SK-N-SH treated with all-trans-retinoic acid at 6 μM for 48 hours (cell line): ENCODE measurements around the gene TPST2.

Experiments
- BACH2 ChIP-seq: fragments of 250-450 bp; sonication (Bioruptor Pico); IDR thresholded peaks from 2 replicates; pipeline ENCODE4 v1.9.0; 2021; ENCODE audit warnings: mild to moderate bottlenecking, borderline replicate concordance
- PATZ1 ChIP-seq: fragments of 250-450 bp; sonication (Bioruptor Pico); IDR thresholded peaks from 2 replicates; pipeline ENCODE4 v1.8.0; 2020; ENCODE audit warnings: mild to moderate bottlenecking, moderate library complexity, borderline replicate concordance
- RARB ChIP-seq: fragments of 250-450 bp; sonication (Bioruptor Pico); IDR thresholded peaks from 2 replicates; pipeline ENCODE4 v1.8.0; 2021; ENCODE audit warnings: mild to moderate bottlenecking, moderate library complexity
- ZC3H10 ChIP-seq: fragments of 250-450 bp; sonication (Bioruptor Pico); IDR thresholded peaks from 2 replicates; pipeline ENCODE4 v1.5.1; 2021; ENCODE audit warnings: mild to moderate bottlenecking, moderate library complexity
- ZFP3 ChIP-seq: fragments of 250-450 bp; sonication (Bioruptor Pico); IDR thresholded peaks from 2 replicates; pipeline ENCODE4 v1.5.0; 2020; ENCODE audit warnings: mild to moderate bottlenecking, moderate library complexity
- ZNF565 ChIP-seq: fragments of 450-650 bp; formaldehyde crosslinking; conservative IDR thresholded peaks from 2 replicates; pipeline ENCODE4 v1.5.0; 2020; ENCODE audit warnings: low read depth, mild to moderate bottlenecking, moderate library complexity
- TF ChIP-seq, protein P1 (sequence below): fragments of 250-450 bp; sonication (Bioruptor Pico); IDR thresholded peaks from 2 replicates; pipeline ENCODE4 v1.5.1; 2020; ENCODE audit warnings: low read depth, mild to moderate bottlenecking, moderate library complexity

GRCh38 chr22:26576026-26576680, 13.8 kb downstream of the TPST2 start:
- TF ChIP-seq PATZ1 (CRISPR knock-in tag) = no peak
- TF ChIP-seq RARB (CRISPR knock-in tag) = no peak
- TF ChIP-seq ZC3H10 (CRISPR knock-in tag) = no peak
- TF ChIP-seq BACH2 (CRISPR knock-in tag) = no peak
- no peak for TF ChIP-seq ZFP3 (CRISPR knock-in tag)
- TF ChIP-seq, protein P1, sequence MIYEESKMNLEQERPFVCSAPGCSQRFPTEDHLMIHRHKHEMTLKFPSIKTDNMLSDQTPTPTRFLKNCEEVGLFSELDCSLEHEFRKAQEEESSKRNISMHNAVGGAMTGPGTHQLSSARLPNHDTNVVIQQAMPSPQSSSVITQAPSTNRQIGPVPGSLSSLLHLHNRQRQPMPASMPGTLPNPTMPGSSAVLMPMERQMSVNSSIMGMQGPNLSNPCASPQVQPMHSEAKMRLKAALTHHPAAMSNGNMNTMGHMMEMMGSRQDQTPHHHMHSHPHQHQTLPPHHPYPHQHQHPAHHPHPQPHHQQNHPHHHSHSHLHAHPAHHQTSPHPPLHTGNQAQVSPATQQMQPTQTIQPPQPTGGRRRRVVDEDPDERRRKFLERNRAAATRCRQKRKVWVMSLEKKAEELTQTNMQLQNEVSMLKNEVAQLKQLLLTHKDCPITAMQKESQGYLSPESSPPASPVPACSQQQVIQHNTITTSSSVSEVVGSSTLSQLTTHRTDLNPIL (CRISPR knock-in tag) = no peak
- no peak for TF ChIP-seq ZNF565 (CRISPR knock-in tag)
